ENCODE data around the gene RBFOX2.
"Not testable (repeated sequence)": the region's sequence is repeated elsewhere in the genome, so short reads cannot be mapped to it uniquely, and the experiment has no call there.

The RBFOX2 gene

GRCh38 chr22:36039125-36039524 lies 10.5 kb upstream of the RBFOX2 start:
- no peak for DNase-seq

- DNase-seq = no peak
Measured at GRCh38 chr22:36037102-36037758, 8.6 kb upstream of the RBFOX2 start.

- no peak for DNase-seq
Measured at GRCh38 chr22:36036167-36036624, 7.6 kb upstream of the RBFOX2 start.

DNA sequence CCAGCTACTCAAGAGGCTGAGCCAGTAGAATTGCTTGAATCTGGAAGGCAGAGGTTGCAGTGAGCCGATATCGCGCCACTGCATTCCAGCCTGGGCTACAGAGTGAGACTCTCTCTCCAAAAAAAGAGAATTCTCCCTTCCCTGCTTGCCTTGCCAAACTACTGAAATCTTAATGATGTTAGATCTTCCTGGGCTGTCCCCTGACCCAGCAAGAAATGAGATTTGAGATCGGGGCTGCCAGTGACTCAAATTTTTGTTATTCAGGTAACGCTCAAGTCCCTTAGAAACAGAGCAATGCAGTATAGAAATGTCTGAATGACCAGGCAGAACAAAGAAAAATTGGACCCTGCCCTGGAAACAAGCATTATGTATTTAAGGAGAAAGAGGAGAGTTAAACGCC lies 4.0 kb upstream of the RBFOX2 start:
- no peak for DNase-seq

- DNase-seq = no peak
Measured at GRCh38 chr22:36029406-36029755, 757 bp upstream of the RBFOX2 start.

- DNase-seq = no peak
Measured at GRCh38 chr22:36027935-36028645, 534 bp downstream of the RBFOX2 start.

DNA sequence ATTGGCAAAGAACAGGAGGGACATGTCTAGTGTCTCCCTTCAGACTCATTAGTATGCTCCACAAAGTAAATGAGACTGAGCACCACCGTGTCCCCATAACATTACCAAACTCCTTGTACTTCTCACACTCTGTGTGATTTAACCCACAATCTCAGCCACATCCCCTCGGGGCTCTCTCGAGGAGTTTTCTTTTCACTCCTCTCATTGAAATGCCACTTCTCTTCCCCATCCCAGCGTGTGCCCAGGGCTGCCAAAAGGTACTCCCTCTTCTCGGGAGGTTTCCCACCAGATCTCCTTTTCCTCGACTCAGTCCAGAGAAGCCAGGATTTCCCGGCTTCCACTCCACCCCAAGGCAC lies 1.1 kb downstream of the RBFOX2 start:
- peak; percentile 49 for DNase-seq

DNA sequence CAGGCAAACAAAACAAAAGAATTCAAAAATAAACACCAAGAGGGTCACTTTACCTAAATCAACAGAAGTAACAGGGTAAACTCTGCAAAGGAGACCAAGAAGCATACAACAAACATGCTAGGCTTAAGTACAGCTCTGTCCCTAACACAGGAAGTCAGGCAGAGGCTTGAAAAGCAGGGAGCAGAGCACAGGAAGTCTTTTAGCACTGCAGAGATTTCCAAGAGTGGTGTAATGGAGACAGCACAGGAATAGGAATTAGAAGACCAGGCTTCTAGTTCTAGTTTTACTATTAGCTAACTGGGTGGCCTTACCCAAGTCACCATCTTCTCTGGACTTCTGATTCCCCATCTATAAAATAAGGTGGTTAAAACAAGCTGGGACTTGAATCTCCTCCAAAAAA lies 1.9 kb downstream of the RBFOX2 start:
- no peak for DNase-seq

DNA sequence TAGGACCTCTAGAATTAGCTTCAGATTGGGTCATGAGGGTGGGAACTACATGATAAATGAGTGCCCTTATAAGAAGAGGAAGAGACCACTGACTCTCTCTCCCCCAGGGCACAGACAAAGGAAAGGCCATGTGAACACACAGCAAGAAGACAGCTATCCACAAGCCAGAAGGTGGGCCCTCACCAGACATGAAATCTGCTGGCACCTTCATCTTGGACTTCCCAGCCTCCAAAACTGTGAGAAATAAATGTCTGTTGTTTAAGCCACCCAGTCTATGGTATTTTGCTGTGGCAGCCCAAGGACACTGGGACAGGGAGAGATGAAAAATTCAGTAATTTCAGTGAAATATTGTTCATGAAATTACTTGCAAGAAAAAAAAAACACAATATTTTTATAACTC lies 5.9 kb downstream of the RBFOX2 start:
- no peak for DNase-seq

DNA sequence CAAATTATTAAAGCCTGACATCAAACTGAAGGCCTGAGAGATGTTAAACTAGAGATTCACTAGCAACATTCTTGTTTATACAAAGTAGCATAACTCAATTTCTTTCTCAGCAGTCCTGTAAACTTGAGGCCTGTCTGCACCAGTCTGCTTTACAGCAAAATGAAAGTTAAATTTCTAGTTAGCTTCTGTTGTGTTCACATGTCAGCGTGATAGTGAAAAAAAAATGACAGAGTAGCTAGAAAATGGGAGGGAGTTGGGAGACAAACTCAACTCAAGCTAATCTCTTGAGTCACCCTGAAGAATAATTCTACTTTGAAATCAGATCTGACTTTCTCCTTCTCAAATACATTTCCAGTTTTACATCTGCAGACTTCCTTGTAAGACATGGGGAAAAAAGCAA lies 6.5 kb downstream of the RBFOX2 start:
- no peak for DNase-seq

DNA sequence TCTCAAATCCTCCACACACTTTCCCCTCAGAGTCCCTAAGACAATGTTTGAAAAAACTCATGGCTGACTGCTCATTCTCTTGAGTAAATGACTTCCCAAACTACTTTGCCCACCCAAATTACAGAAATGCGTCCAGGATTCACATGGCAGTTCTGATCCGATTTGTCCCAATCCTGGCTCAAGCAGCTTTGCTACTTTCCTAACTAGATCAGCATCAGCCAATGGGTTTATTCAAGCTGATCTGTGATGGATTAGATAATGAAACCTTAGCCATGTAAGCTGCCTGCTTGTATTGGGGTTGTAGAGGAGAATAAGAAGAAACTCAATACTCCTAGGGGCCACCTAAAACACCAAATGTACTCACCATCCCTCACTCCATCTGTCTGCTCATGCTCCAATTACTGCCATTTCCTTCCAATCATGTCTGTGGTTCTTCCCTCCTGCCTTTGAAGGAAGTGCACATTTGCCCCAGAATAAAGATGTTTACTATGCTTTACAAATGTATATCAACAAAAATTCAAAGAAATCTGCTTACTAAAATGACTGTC lies 6.9 kb downstream of the RBFOX2 start:
- DNase-seq = no peak

DNA sequence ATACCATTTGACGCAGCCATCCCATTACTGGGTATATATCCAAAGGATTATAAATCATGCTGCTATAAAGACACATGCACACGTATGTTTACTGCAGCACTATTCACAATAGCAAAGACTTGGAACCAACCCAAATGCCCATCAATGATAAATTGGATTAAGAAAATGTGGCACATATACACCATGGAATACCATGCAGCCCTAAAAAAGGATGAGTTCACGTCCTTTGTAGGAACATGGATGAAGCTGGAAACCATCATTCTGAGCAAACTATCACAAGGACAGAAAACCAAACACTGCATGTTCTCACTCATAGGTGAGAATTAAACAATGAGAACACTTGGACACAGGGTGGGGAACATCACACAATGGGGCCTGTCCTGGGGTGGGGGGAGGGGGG lies 7.8 kb downstream of the RBFOX2 start:
- not testable (repeated sequence) for DNase-seq

- no peak for DNase-seq
Measured at GRCh38 chr22:36017651-36018091, 11.0 kb downstream of the RBFOX2 start.

- no peak for DNase-seq
Measured at GRCh38 chr22:36016684-36017083, 11.9 kb downstream of the RBFOX2 start.

- DNase-seq = no peak
Measured at GRCh38 chr22:36015811-36016529, 12.7 kb downstream of the RBFOX2 start.

DNA sequence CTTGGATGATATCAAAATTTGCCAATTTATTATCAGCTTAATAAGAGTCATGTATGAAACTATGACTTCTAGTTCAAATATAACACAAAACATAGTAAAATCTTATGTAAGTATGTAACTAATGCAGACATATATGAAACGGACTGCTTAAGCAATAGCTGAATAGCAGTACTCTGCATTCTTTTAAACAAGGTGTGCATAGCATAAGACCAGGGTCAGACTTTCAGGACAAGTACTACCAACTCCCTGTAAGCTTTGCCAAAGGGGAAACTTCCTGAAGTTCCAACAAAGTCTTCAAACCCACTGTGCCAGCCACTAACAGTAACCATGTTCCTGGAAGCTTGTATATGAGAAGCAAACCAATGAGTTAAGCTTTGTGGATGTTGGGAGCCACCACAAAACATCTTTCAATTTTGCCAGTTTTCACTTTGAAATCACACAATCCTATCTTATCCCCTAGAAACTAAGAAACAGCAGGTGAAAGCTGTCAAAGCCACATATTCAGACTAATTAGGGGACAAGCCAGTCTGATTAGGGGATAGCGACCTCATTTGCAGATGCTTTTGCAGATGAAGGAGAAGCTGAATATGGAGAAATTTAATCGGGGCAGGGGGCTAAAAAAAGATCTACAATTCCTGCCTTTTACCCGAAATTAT lies 13.3 kb downstream of the RBFOX2 start:
- no peak for DNase-seq

DNA sequence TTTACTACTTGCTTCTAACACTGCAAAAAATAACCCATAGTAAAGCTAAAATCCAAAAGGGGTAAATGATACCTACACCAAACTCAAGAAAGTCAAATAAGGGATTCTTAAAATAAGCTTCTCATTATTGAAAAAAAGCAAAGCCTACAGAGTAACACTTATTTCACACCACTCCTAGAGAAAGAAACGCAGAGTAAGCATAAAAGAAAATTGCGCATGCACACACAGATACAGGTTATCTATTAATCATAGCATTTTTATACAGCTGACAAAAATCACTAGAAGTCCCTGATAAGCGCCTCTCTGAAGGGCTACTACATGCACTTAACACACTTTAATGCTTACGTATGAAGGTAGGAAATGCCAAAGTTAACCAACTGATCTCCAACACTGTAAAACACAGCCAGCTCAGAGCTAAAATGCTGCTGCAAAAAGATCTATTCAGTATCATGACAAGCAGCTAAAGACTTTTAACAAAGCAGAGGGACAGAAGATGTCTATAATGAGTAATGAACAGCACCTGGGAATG lies 14.0 kb downstream of the RBFOX2 start:
- DNase-seq = no peak

GRCh38 chr22:36012332-36012731 lies 16.3 kb downstream of the RBFOX2 start:
- no peak for DNase-seq

DNA sequence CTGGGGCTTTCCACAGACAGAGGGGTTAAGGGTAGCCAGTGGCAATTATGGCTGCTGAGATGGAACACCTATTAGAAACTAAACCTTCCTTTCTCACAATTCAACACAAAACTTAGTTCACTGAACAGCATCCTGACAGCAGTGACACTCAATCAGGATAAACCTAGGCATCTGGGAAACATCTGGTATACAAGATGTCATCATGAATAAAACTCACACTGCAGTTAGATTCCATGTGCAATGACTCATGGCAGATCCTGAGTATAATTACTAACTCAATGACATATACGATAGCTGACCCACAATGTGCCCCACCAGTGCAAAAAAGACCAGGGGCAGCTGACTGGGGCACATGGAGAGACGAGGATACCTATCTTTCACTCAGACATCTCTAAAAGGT lies 17.7 kb downstream of the RBFOX2 start:
- DNase-seq = no peak

DNA sequence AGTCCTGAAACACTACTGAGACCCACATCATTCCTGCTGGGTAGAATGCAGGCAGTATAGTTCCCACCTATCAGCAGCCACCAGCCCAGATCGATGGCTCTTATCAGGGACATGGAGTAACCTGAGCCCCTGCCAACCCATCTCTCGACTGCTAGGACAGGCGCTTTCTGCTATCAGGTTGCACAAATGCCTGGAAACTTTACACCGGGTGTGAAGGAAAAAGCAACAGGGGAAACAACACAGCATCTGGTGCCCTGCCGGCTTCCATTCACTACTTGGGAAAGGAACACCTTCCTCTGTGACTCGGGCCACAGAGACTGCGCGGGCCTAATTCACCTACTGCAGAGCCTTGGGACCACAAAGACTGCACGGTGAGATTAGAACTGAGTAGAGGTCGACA lies 18.5 kb downstream of the RBFOX2 start:
- DNase-seq = no peak

DNA sequence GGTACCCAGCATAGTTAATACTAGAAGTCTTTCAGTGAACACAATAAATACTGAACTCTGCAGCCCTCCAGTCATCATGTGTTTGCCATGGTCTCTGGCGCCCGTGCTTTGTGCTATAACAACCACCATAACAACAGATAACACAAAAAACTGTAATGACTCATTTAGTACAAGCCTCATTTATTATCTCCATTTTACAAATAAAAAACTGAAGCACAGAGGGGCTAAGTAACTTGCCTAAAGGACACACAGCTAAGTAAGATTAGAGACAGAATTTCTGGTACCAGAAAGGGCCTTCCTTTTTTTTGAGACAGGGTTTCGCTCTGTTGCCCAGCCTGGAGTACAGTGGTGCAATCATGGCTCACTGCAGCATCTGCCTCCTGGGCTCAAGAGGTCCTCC lies 19.5 kb downstream of the RBFOX2 start:
- no peak for DNase-seq

GRCh38 chr22:36008565-36008964 lies 20.1 kb downstream of the RBFOX2 start:
- DNase-seq = no peak

GRCh38 chr22:36008131-36008530 lies 20.5 kb downstream of the RBFOX2 start:
- no peak for DNase-seq
